Fibroblast of upper back skin (primary cell): ENCODE results near the gene SNX17.

ENCODE experiments used
- DNase-seq: peaks from one replicate; pipeline ENCODE4 v3.0.0-alpha.2; 2013

SNX17 gene

GRCh38 chr2:27369471-27370025, 868 bp upstream of the SNX17 start:
- DNase-seq, result peak; percentile 40

GRCh38 chr2:27370816-27371620, 602 bp downstream of the SNX17 start:
- DNase-seq, result peak; percentile 46

GRCh38 chr2:27372937-27373336, 2.5 kb downstream of the SNX17 start:
- no peak for DNase-seq

DNA sequence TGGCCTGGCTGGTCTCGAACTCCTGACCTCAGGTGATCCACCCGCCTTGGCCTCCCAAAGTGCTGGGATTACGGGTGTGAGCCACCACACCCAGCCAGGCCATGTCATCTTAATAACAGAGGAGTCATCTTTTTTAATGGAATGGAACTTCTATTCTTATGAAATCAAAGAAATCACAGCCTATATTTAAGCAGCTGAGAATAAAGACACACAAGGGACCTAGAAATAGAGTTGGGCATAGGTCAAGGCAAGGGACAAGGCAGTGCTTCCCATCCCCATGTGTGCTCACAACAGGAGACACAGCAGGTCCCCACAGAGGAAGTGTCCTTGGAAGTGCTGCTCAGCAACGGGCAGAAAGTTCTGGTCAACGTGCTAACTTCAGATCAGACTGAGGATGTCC, 3.2 kb downstream of the SNX17 start:
- no peak for DNase-seq

- DNase-seq, result no peak
These were observed 5.2 kb downstream of the SNX17 start for GRCh38 chr2:27375513-27376099.

DNA sequence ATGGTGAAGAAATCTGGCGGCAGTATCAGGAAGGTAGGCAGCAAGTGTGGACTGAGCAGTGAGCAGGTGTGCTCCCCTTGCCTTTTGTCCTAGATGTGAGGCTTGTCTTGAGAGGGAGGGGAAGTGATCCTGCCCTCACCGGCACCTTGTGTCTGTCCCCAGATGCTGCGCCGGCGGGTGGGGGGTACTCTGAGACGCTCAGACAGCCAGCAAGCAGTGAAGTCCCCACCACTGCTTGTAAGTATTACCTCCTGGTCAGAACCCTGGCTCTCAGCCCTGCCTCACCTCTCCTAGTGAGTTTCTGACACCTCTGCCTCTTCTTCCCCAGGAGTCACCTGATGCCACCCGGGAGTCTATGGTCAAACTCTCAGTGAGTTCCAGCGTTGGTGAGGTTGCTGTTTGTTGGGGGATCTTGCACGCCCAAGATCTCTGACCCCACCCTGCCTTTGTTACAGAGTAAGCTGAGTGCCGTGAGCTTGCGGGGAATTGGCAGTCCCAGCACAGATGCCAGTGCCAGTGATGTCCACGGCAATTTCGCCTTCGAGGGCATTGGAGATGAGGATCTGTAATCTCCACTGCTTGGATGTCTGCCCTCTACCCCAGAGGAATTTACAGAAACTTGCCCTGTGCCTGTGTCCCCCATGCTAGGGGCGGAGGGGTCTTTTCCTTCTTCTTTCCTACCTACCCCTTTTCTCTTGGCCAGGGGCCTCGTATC, 5.9 kb downstream of the SNX17 start:
- no peak for DNase-seq

GRCh38 chr2:27376866-27377617, 6.6 kb downstream of the SNX17 start:
- DNase-seq, result no peak

- DNase-seq, result no peak
These were observed 7.2 kb downstream of the SNX17 start for GRCh38 chr2:27377618-27378095.

- no peak for DNase-seq
These were observed 7.8 kb downstream of the SNX17 start for GRCh38 chr2:27378096-27378808.

- no peak for DNase-seq
These were observed 8.4 kb downstream of the SNX17 start for GRCh38 chr2:27378809-27379290.

DNA sequence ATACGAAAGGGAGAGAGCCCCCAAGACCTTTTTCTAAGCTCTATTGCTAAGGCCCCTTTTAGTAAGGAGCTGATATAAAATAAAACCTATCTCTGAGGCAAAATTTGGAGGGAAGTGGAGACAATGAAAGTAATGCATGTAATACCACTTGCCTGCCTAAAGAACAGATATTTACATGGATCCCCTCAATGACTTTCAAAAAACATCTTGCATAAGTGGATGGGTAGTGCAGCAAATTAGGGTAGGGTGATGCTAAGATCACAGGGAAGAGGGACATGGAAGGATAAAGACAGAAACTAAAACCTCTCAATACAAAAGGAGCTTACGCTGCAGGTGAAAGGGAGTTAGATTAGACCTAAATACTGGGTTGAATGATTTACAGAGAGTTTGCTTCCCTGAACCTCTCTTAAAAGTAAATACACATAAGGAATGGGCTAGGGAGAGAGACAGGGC, 9.0 kb downstream of the SNX17 start:
- no peak for DNase-seq

GRCh38 chr2:27379836-27380625, 9.6 kb downstream of the SNX17 start:
- peak; percentile 25 for DNase-seq

GRCh38 chr2:27380626-27381545, 10.5 kb downstream of the SNX17 start, which contains the start of gene ZNF513:
Gene ZNF513 (minus strand): TSS chr2:27380734. CDS start chr2:27380526, 208 bp downstream.
- peak; percentile 95 for DNase-seq

GRCh38 chr2:27381577-27382181, 11.3 kb downstream of the SNX17 start:
- no peak for DNase-seq

- no peak for DNase-seq
These were observed 20.6 kb downstream of the SNX17 start for GRCh38 chr2:27390822-27391679.

GRCh38 chr2:27393225-27393624, 22.8 kb downstream of the SNX17 start:
- DNase-seq, result no peak

GRCh38 chr2:27398962-27399361, 28.5 kb downstream of the SNX17 start:
- DNase-seq, result no peak
